Measurements from ENCODE around the gene TNFAIP1. TPM values are rescaled to one million over a fixed set of nuclear protein-coding genes. Genes with fewer than 3 reads are reported as not detected.

The TNFAIP1 gene
- total and polyA plus RNA-seq, 7 experiments from 2014 or later, result 8.0 to 26.9 (median 19.0) TPM

GRCh38 chr17:28295677-28296578, 39.6 kb upstream of the TNFAIP1 start:
- ChIA-PET POLR2A (no interaction called here), CTCF (no interaction called here)
- intact Hi-C loops (cut with micrococcal nuclease), result no loop called here
- ATAC-seq (no peak), DNase-seq (no peak)
- Histone ChIP-seq H3K36me3 (ENCODE audit: control insufficient read depth in 2 of 3, insufficient read depth in 3 of 3, low read length in 3 of 3) (no peaks in the 10 kb centered on the region), H3K27me3 (ENCODE audit: control insufficient read depth in 2 of 2, insufficient read depth in 2 of 2, low read length in 2 of 2) (no peaks in the 10 kb centered on the region), H3K4me3 (ENCODE audit: low read length) (no peak overlapping the region), H3K9me3 (ENCODE audit: control insufficient read depth in 2 of 3, low read length in 3 of 3) (no peaks in the 10 kb centered on the region), H3K27ac (ENCODE audit: low read depth, low read length) (no peak overlapping the region), H3K4me1 (ENCODE audit: control insufficient read depth in 2 of 2, insufficient read depth in 2 of 2, low read length in 2 of 2) (no peaks in the 10 kb centered on the region)
- no peak overlapping the region for H3K4me3 Mint-ChIP-seq
- no peaks in the 10 kb centered on the region for H3K36me3 Mint-ChIP-seq
- peaks cover 0 to 23% (median 19%) of the 10 kb centered on the region in 5 donors for H3K27me3 Mint-ChIP-seq
- H3K9me3 Mint-ChIP-seq, result no peaks in the 10 kb centered on the region
- no peak overlapping the region for H3K27ac Mint-ChIP-seq
- H3K4me1 Mint-ChIP-seq, result peaks cover 0 to 4% (median 0%) of the 10 kb centered on the region in 7 donors

- no peaks in the 10 kb centered on the region for H3K36me3 ChIP-seq (ENCODE audit: control insufficient read depth in 2 of 3, insufficient read depth in 3 of 3, low read length in 3 of 3)
- H3K4me3 ChIP-seq (ENCODE audit: low read length), result no peak overlapping the region
- H3K9me3 Mint-ChIP-seq, result no peaks in the 10 kb centered on the region
- H3K4me1 Mint-ChIP-seq, result peaks cover 0 to 4% (median 0%) of the 10 kb centered on the region in 7 donors
- H3K9me3 ChIP-seq (ENCODE audit: control insufficient read depth in 2 of 3, low read length in 3 of 3), result no peaks in the 10 kb centered on the region
- DNase-seq, result no peak
- ChIA-PET CTCF (no interaction called here), POLR2A (no interaction called here)
- H3K27me3 Mint-ChIP-seq, result peaks cover 0 to 18% (median 8%) of the 10 kb centered on the region in 5 donors
- no peaks in the 10 kb centered on the region for H3K36me3 Mint-ChIP-seq
- ATAC-seq, result no peak
- no peak overlapping the region for H3K27ac ChIP-seq (ENCODE audit: low read depth, low read length)
- no peaks in the 10 kb centered on the region for H3K27me3 ChIP-seq (ENCODE audit: control insufficient read depth in 2 of 2, insufficient read depth in 2 of 2, low read length in 2 of 2)
- no peak overlapping the region for H3K27ac Mint-ChIP-seq
- intact Hi-C loops (cut with micrococcal nuclease), result no loop called here
- no peak overlapping the region for H3K4me3 Mint-ChIP-seq
- H3K4me1 ChIP-seq (ENCODE audit: control insufficient read depth in 2 of 2, insufficient read depth in 2 of 2, low read length in 2 of 2), result no peaks in the 10 kb centered on the region
Observed at GRCh38 chr17:28298449-28298848, 37.1 kb upstream of the TNFAIP1 start.

GRCh38 chr17:28306954-28307401, 28.6 kb upstream of the TNFAIP1 start:
- intact Hi-C loops (cut with micrococcal nuclease), result no loop called here
- Histone ChIP-seq H3K27ac (ENCODE audit: low read depth, low read length) (no peak overlapping the region), H3K36me3 (ENCODE audit: control insufficient read depth in 2 of 3, insufficient read depth in 3 of 3, low read length in 3 of 3) (no peaks in the 10 kb centered on the region), H3K4me3 (ENCODE audit: low read length) (no peak overlapping the region), H3K4me1 (ENCODE audit: control insufficient read depth in 2 of 2, insufficient read depth in 2 of 2, low read length in 2 of 2) (no peaks in the 10 kb centered on the region), H3K9me3 (ENCODE audit: control insufficient read depth in 2 of 3, low read length in 3 of 3) (no peaks in the 10 kb centered on the region), H3K27me3 (ENCODE audit: control insufficient read depth in 2 of 2, insufficient read depth in 2 of 2, low read length in 2 of 2) (no peaks in the 10 kb centered on the region)
- Mint-ChIP-seq H3K4me3 (no peak overlapping the region), H3K9me3 (no peaks in the 10 kb centered on the region), H3K36me3 (peaks cover 0 to 4% (median 0%) of the 10 kb centered on the region in 5 donors), H3K27me3 (peaks cover 7 to 44% (median 19%) of the 10 kb centered on the region in 5 donors), H3K4me1 (no peaks in the 10 kb centered on the region), H3K27ac (no peak overlapping the region)
- DNase-seq, result no peak
- POLR2A ChIA-PET, result no interaction called here
- CTCF ChIA-PET, result no interaction called here
- no peak for ATAC-seq

- intact Hi-C loops (cut with micrococcal nuclease), result loop anchor here in 1 of 2 donors (10.0 kb wide), 1 partner anchor 419 kb away; the partner anchor contains the start of gene LYRM9
- no peak for DNase-seq
- no peak for ATAC-seq
- H3K36me3 ChIP-seq (ENCODE audit: control insufficient read depth in 2 of 3, insufficient read depth in 3 of 3, low read length in 3 of 3), result no peaks in the 10 kb centered on the region
- H3K27me3 ChIP-seq (ENCODE audit: control insufficient read depth in 2 of 2, insufficient read depth in 2 of 2, low read length in 2 of 2), result no peaks in the 10 kb centered on the region
- H3K4me3 ChIP-seq (ENCODE audit: low read length), result no peak overlapping the region
- no peak overlapping the region for H3K27ac ChIP-seq (ENCODE audit: low read depth, low read length)
- Mint-ChIP-seq H3K36me3 (peaks cover 0 to 4% (median 0%) of the 10 kb centered on the region in 5 donors), H3K27ac (no peak overlapping the region), H3K4me3 (no peak overlapping the region), H3K9me3 (peaks cover 0 to 1% (median 0%) of the 10 kb centered on the region in 11 donors), H3K4me1 (peaks cover 5 to 10% (median 7%) of the 10 kb centered on the region in 7 donors), H3K27me3 (peaks cover 0 to 12% (median 0%) of the 10 kb centered on the region in 5 donors)
- no peaks in the 10 kb centered on the region for H3K9me3 ChIP-seq (ENCODE audit: control insufficient read depth in 2 of 3, low read length in 3 of 3)
- ChIA-PET POLR2A (interaction anchor here (2.6 kb wide), 1 partner anchor 21 kb away, joined by 7 read pairs; the partner anchor contains the start of genes IFT20 and TNFAIP1), CTCF (no interaction called here)
- H3K4me1 ChIP-seq (ENCODE audit: control insufficient read depth in 2 of 2, insufficient read depth in 2 of 2, low read length in 2 of 2), result peaks cover 5 to 8% of the 10 kb centered on the region in 2 donors
Observed at GRCh38 chr17:28313841-28314240, 21.7 kb upstream of the TNFAIP1 start.

- peaks cover 0 to 1% (median 0%) of the 10 kb centered on the region in 11 donors for H3K9me3 Mint-ChIP-seq
- Histone ChIP-seq H3K4me1 (ENCODE audit: control insufficient read depth in 2 of 2, insufficient read depth in 2 of 2, low read length in 2 of 2) (peaks cover 11 to 12% of the 10 kb centered on the region in 2 donors), H3K9me3 (ENCODE audit: control insufficient read depth in 2 of 3, low read length in 3 of 3) (no peaks in the 10 kb centered on the region), H3K27me3 (ENCODE audit: control insufficient read depth in 2 of 2, insufficient read depth in 2 of 2, low read length in 2 of 2) (no peaks in the 10 kb centered on the region), H3K4me3 (ENCODE audit: low read length) (no peak overlapping the region), H3K27ac (ENCODE audit: low read depth, low read length) (no peak overlapping the region), H3K36me3 (ENCODE audit: control insufficient read depth in 2 of 3, insufficient read depth in 3 of 3, low read length in 3 of 3) (no peaks in the 10 kb centered on the region)
- CTCF ChIA-PET, result no interaction called here
- peaks cover 9 to 25% (median 21%) of the 10 kb centered on the region in 7 donors for H3K4me1 Mint-ChIP-seq
- peaks cover 0 to 6% (median 0%) of the 10 kb centered on the region in 5 donors for H3K27me3 Mint-ChIP-seq
- intact Hi-C loops (cut with micrococcal nuclease), result loop anchor here (5.0 to 10.0 kb wide), 2 partner anchors 421 to 509 kb away; partner anchors contain the start of gene LYRM9 (in 1 of the 2)
- H3K4me3 Mint-ChIP-seq, result peak overlapping the region in 1 of 10 donors; percentile 11
- DNase-seq, result no peak
- H3K27ac Mint-ChIP-seq, result no peak overlapping the region
- no peaks in the 10 kb centered on the region for H3K36me3 Mint-ChIP-seq
- POLR2A ChIA-PET, result interaction anchor here (2.6 kb wide), 1 partner anchor 19 kb away, joined by 7 read pairs; the partner anchor contains the start of genes IFT20 and TNFAIP1
- ATAC-seq, result no peak
Observed at GRCh38 chr17:28315846-28316705, 19.5 kb upstream of the TNFAIP1 start.
